Measurements from ENCODE around the gene RIPPLY1.

RIPPLY1 gene

DNA sequence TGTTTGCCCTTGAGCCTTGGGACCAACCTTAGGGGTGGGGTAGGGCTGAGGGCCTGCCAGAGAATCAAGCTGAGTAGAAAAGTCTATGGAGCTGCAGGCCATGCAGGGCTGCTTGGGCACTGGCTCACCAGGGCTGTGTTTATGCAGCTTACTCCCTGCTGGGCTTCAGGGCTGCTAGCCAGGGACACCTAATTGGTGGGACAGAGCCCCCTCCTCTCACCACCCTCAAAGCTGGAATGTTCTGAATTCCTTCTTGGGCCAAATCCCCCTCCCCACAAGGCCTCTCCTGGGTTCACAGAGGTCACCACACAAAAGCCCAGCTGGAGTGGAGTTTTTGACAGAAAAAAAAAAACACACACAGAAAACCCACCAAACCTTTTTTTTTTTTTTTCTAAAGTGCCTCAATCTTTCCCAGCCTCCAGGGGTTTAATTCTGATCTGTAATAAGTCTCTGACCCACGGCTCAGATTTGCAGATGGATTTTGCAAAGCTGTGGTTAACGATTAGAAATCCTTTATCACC lies 16.9 kb upstream of the RIPPLY1 start, which contains the start of gene CLDN2:
Gene CLDN2, plus strand, starts transcription at position 471 of the 521 bp plus-strand sequence. CDS start 7,827 bp downstream, outside the sequence.
- Histone ChIP-seq H3K27me3 (ENCODE audit: control insufficient read depth, insufficient read depth, low read length) (no peaks in the 10 kb centered on the region), H3K36me3 (ENCODE audit: control insufficient read depth, insufficient read depth, low read length) (no peaks in the 10 kb centered on the region), H3K79me2 (no peaks in the 10 kb centered on the region), H3K4me1 (no peaks in the 10 kb centered on the region), H3K4me3 (ENCODE audit: low read depth, low read length) (no peak within 1 kb of the TSS), H3K9ac (no peak within 1 kb of the TSS), H2AFZ (no peak within 1 kb of the TSS), H3K4me2 (ENCODE audit: low read length) (no peak within 1 kb of the TSS), H3K27ac (no peak within 1 kb of the TSS), H3K9me3 (ENCODE audit: control insufficient read depth, low read length) (no peaks in the 10 kb centered on the region)
- TF ChIP-seq, protein P1, sequence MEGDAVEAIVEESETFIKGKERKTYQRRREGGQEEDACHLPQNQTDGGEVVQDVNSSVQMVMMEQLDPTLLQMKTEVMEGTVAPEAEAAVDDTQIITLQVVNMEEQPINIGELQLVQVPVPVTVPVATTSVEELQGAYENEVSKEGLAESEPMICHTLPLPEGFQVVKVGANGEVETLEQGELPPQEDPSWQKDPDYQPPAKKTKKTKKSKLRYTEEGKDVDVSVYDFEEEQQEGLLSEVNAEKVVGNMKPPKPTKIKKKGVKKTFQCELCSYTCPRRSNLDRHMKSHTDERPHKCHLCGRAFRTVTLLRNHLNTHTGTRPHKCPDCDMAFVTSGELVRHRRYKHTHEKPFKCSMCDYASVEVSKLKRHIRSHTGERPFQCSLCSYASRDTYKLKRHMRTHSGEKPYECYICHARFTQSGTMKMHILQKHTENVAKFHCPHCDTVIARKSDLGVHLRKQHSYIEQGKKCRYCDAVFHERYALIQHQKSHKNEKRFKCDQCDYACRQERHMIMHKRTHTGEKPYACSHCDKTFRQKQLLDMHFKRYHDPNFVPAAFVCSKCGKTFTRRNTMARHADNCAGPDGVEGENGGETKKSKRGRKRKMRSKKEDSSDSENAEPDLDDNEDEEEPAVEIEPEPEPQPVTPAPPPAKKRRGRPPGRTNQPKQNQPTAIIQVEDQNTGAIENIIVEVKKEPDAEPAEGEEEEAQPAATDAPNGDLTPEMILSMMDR (IDR thresholded peaks at IDR 0.05) = no peak

DNA sequence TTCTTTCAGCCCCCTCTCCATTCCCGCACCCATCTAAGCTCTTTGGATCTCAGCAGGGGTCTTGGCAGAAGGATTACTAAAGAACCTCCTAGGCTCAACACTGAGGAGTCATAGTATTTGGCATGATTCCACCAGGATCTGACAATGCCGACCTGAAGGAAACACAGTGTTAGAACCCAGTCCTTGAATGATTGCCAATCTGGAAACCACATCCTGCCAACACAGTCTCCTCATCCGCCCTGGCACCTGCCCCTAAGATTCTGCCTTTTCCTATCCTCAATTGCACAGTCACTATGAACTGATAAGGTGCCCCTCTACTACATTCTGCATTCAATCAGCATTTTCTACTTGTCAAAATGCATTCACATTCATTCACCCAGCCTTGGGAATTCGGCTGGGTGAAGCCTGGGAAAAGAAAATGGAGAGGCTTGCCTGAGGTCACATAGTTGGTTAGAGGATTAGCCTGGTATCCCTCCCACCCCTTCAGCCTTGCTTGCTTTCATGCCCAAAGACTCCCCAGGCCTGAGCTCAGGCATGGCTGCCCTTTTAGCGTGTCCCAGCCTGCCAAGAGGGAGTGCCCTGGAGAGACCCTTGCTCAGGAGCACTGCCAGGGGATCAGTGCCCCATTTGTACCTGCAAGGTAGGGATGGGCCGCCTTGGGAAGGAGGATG lies 14.8 kb upstream of the RIPPLY1 start:
- TF ChIP-seq, protein P1 (IDR thresholded peaks at IDR 0.05) = no peak
- H3K9me3 ChIP-seq (ENCODE audit: control insufficient read depth, low read length) = no peaks in the 10 kb centered on the region

DNA sequence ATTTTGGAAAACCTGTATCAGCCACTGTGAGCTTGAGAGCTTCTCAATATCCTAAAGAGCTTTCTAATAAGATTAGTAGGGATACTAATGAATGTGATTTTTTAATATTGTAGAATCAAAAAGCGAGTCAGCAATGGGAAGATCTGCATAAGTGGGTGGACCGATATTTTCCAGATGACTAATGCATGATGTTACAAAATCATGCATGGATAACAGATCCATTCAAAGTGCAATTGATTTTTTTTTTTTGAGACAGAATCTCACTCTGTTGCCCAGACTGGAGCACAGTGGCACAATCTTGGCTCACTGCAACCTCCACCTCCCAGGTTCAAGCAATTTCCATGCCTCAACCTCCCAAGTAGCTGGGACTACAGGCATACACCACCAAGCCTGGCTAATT lies 9.7 kb upstream of the RIPPLY1 start:
- no peak overlapping the region for H3K27ac ChIP-seq
- no peaks in the 10 kb centered on the region for H3K4me1 ChIP-seq
- TF ChIP-seq, protein P1 (IDR thresholded peaks at IDR 0.05) = no peak
- no peaks in the 10 kb centered on the region for H3K9me3 ChIP-seq (ENCODE audit: control insufficient read depth, low read length)
- no peak overlapping the region for H3K9ac ChIP-seq
- no peaks in the 10 kb centered on the region for H3K79me2 ChIP-seq
- H3K4me2 ChIP-seq (ENCODE audit: low read length) = no peak overlapping the region
- no peak overlapping the region for H3K4me3 ChIP-seq (ENCODE audit: low read depth, low read length)
- H3K36me3 ChIP-seq (ENCODE audit: control insufficient read depth, insufficient read depth, low read length) = no peaks in the 10 kb centered on the region
- no peaks in the 10 kb centered on the region for H3K27me3 ChIP-seq (ENCODE audit: control insufficient read depth, insufficient read depth, low read length)
- H2AFZ ChIP-seq = no peak overlapping the region

More for the DNA sequence above, 14.8 kb upstream of the RIPPLY1 start:
- no peak overlapping the region for H3K27ac ChIP-seq
- no peaks in the 10 kb centered on the region for H3K27me3 ChIP-seq (ENCODE audit: control insufficient read depth, insufficient read depth, low read length)
- no peak overlapping the region for H2AFZ ChIP-seq
- no peak overlapping the region for H3K4me3 ChIP-seq (ENCODE audit: low read depth, low read length)
- no peaks in the 10 kb centered on the region for H3K79me2 ChIP-seq
- no peak overlapping the region for H3K4me2 ChIP-seq (ENCODE audit: low read length)
- H3K36me3 ChIP-seq (ENCODE audit: control insufficient read depth, insufficient read depth, low read length) = no peaks in the 10 kb centered on the region
- no peaks in the 10 kb centered on the region for H3K4me1 ChIP-seq
- H3K9ac ChIP-seq = no peak overlapping the region

DNA sequence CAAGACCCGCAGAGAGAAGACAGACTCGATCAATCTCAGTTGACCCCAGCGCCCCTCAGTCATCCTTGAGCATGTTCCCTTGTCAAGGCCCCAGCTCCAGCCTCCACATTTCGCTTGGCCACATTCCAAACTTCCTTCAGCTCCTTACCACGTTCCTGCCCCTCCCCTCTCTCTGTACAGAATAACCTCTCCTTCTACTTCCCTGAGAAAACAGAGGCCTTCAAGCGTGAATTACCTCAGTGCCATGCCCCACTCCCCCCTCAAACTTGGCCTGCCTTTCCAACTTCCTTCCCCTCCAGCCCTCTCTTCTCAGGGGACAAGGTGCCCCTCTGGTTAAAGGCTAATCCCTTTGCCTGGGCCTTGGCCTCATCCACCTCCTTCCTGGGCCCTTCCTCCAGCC lies 3.2 kb upstream of the RIPPLY1 start:
- TF ChIP-seq, protein P1 (IDR thresholded peaks at IDR 0.05) = no peak
- Histone ChIP-seq H3K4me1 (no peaks in the 10 kb centered on the region), H3K9me3 (ENCODE audit: control insufficient read depth, low read length) (no peaks in the 10 kb centered on the region), H3K36me3 (ENCODE audit: control insufficient read depth, insufficient read depth, low read length) (no peaks in the 10 kb centered on the region), H3K4me2 (ENCODE audit: low read length) (no peak overlapping the region), H3K27ac (no peak overlapping the region), H3K9ac (no peak overlapping the region), H2AFZ (peak overlapping the region; percentile 7), H3K79me2 (no peaks in the 10 kb centered on the region), H3K4me3 (ENCODE audit: low read depth, low read length) (no peak overlapping the region), H3K27me3 (ENCODE audit: control insufficient read depth, insufficient read depth, low read length) (no peaks in the 10 kb centered on the region)

Measured in parathyroid adenoma (tissue), 2 donors.